HG02938 (cell line): ENCODE results near the gene MAGOH.
"Not testable (repeated sequence)": the region's sequence is repeated elsewhere in the genome, so short reads cannot be mapped to it uniquely, and the experiment has no call there.

Experiments
- ATAC-seq: cut with Tn5 transposase; IDR thresholded peaks from one replicate; pipeline ENCODE4 v1.9.1; 2021; ENCODE audit warnings: mild to moderate bottlenecking, moderate library complexity; ENCODE audit not compliant: unreplicated experiment

MAGOH gene

DNA sequence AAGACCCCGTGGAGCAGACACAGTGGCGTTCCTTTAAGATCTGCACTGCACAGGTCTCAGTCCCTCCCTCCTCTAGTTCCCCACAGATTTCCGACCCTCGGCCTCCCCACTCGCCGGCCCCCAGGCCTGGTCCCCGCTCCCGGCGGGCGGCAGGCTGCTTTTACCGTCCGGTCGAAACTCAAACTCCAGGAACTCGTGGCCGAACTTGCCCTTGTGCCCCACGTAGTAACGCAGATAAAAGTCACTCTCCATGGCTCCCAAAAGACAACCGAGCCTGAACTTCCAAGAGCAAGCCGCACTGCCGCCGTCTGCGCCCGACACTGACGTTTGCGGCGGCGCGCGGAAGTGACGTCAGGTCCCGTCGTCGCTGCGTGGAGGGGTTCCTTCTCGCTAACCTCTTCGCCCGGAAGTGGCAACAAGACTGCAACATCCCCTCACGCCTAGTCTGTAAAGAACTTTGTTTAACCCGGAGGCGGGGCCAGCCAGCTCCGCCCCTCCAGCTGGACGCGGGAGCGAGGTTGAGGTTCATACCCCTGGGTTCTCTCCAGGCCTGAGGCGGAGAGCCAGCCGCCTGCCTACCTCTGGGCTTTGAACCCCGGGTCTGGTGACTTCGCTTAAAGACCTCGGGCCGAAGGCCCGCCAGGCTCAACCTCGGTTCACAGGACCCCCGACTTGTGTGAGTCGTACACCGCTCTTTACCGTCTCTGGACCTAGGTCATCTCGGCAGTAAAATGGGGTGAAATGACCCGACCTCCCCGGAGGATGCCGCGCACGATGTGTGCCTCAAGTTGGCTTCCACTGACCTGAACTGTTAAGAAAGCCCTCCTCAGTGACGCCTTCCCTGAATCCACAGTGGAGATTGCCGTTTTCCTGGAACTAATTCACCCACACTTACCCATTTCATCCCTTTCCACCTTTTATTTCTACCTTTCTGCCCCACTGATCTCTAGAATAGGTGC is at the start of gene MAGOH:
TSS of gene MAGOH (minus strand) at position 322 of the 959 bp plus-strand sequence. CDS start at position 252, 70 bp downstream.
- peak; percentile 97 for ATAC-seq

DNA sequence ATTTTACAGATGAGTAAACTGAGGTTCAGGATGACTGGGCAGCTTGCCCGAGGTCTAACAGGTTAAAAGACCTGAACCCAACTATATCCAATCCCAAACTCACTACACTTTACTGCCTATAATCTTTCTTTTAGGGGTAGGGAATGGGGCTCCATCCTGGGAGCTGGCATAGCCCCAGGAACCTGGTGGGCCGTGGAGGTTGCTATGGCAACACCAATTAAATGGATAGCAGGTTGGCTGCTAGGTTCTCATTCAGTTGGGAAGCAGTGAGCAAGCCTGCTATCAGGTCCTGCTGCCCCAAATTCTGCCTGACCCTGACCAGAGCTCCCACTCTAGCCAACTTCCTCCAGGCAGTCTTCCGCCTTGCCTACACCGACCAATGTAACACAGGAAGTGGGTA is 48.6 kb upstream of the MAGOH start:
- ATAC-seq = no peak

DNA sequence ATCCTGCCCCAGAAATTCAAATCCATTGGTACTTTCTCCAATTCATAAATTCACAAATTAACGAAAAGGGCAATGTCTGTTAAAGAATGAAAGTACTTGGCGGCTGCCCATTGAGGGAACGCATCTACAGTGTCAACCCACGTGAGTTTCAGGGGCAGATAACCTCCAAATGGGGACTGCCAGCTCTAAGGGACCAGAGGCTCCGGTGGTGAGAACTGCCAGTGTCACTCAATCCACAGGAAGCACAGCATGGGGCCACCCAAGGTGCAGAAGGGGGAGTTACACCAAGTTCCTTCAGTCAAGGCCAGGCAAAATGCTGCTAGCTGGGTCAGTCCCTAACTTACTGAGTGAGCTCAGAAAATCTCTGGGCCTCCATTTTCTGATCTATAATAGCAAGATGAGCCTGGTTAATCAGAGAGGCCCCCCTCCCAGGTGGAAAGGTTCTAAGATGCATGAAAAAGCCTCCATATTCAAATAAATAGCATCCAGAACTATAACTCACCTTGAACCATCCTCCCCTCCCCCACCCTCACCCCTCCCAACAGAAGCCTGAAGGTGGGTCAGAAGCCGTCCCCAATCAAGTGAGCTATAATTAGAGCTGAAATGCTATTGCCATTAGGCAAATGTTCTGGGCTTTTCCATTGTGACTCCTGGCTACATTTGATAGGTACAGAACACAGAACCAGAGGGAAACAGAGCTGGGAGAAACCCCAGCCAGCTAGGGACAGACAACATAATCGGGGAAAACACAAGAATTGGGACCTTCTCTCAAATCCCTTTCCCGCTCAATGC is 47.8 kb upstream of the MAGOH start:
- ATAC-seq = no peak

DNA sequence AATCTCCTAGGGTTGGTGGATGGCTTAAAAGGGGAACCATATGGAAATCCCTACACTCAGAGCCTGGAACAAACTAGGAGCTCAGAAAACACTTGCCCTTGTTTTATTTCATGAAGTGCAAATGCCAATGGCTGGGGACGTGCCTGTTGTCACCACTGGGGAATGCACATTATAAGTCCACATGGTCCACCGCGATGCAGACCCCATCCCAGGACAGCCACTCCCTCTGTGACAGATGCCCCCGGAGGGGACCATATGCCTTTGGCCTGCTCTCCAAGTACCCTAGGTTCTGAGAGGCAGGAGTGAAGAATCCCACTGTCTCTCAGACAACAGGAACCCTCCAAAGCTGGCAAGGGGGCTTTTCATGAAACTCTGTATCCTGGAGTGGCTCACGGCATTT is 47.2 kb upstream of the MAGOH start:
- ATAC-seq = no peak

DNA sequence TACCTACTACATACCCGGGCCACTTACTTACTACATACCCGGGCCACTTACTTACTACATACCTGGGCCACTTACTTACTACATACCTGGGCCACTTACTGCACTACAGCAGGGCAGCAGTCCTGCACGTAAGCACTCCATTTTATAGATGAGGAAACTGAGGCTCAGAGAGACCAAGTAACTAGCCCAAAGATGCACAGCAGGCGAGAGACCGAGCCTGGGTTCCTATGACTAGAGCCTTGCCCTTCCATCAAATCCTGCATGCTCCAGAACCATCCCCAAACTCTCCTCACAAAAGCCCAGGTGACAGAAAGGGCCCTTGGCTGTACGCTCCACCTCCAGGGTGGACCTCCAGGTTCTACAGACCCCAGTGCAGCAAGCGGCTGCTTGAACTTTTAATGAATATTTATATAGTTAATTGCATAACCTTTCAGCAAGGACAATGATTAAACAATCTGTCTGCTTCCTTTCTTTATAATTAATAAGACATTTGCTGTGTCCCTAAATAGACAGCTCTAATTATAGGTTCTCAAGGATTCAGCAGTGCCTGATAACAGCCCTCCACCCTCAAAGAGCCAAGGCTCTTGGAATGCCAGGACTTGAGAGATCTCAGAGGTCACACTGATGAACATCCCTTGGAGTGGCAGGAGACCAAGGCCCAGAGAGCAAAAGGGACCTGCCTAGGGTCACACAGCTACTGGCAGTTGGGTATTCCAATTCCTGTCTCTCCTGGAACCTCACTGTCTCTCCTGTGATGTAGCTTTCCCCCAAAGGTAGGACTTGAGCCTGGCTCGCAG is 46.1 kb upstream of the MAGOH start:
- ATAC-seq = no peak

DNA sequence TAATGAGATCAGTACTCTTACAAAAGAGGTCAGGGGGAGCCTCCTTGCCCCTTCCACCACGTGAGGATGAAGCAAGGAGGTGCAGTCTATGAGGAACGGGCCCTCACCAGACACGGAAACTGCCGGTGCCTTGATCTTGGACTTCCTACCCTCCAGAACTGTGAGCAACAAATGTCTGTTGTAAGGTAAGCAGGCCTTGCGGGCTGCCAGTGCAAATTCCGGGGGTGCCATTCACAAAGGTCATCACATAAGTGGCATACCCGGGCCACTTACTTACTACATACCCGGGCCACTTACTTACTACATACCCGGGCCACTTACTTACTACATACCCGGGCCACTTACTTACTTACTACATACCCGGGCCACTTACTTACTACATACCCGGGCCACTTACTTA is 44.8 kb upstream of the MAGOH start:
- ATAC-seq = not testable (repeated sequence)

DNA sequence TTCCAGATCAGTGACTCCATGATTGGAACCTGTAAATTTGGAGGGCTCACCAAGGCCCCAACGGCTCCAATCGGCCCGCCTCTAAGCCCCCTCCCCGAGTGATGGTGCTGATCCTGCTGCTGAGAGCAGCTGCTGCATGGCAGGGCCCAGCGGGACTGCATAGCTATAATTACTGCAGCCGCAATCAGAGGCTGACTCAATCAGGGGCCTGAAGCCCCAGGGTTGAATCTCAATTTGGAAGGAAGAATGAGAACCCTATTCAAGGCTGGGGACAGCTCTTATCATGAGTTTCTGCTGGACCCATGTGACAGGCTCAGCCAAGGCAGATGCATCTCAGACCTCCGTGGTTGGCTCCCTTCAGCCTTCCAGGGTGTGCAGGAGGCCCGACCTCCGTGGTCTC is 42.8 kb upstream of the MAGOH start:
- no peak for ATAC-seq

DNA sequence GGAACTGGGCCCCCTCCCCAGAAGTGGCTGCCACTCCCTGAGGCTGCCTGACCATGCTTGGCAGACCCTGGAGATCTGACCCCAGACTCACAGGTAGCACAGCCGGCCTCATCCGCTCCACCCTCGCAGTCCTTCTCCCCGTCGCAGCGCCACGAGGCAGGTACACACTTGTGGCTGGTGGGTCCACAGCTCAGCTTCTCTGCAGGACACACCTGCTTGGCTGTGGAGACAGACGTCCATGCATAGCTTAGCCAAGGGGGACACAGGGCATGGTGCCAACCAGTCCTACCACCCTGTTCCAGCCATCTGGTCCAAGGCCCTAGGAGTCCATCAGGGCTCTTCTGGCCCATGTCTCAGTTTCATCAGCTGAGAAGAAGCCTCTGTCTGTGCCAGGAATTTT is 42.2 kb upstream of the MAGOH start:
- no peak for ATAC-seq

DNA sequence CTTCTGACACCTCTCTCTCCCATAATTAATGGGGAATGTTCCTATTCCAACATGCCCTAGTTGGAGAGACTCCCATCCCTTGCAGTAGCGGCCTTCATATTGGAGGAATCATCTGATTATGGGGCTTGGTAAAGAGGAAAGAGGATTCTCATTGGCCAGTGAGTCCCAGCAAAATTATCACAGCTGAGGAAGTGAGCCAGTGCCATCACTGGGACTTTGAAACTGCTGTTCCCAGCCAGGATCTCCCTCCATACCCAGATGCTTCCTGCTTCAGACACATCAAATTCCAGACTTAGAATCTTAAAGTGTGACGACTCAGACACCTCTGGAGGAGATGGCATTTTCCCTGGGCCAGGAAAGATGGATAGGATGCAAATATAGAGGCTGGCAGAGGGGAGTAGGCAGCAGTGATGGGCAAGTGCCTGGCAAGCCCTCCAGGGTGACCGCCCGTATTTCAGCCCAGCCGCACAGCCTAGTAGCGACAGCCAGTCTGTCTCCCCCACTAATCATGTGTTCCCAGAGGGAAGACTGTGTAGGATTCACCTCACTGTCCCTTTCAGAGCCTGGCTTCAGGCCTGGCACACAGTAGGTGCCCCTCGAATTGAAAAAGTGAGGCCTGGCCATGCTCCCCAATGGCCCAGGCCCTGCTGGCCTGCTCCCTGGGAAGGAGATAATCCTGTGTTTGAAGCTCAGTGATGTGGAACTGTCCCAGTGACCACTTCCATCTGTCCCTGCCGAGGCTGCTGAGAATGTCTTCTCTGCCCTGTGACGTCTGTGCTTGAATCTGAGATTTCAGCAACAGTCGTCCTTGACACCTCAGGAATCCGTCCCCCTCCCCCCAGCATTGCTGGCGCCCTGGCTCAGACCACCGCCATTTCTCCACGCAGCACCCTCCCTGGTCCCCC is 41.2 kb upstream of the MAGOH start:
- no peak for ATAC-seq

DNA sequence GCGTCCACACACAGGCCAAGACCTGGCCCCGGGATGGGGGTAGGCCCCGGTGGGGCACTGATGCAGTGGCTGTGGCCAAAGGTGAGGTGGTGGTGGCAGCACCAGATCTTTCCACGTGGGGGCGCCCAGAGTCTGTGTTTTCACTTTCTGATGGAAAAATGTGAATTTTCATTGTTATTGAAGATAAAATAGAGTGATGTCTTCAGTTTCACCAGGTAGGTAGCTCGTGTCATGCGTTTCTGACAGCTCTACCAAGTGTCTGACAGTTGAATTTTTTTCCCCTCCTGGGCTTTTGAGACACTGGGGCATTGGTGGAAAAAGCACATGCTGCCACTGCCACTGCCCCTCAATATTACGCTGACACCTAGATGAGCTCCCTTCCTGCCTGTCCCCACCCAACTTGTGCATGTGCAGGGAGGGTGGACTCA is 40.0 kb upstream of the MAGOH start:
- ATAC-seq = no peak

DNA sequence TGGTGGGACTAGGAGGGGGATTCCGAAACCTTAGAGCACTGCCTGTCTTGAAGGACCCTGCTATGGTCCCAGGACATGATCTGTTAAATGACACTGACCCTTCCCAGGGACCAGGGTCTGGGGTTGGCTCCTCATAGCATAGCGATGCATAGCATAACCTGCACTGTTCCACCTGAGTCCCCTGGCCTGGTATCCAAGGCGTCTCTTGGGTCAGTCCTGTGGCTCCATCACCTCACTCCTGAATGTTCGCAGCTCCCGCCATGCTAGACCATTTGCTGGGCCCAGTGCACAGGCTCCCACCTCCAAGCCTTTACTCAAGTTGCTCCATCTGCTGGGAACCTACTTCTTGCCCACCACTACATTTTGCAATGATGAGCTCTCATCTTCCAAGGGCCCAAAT is 39.0 kb upstream of the MAGOH start:
- no peak for ATAC-seq

DNA sequence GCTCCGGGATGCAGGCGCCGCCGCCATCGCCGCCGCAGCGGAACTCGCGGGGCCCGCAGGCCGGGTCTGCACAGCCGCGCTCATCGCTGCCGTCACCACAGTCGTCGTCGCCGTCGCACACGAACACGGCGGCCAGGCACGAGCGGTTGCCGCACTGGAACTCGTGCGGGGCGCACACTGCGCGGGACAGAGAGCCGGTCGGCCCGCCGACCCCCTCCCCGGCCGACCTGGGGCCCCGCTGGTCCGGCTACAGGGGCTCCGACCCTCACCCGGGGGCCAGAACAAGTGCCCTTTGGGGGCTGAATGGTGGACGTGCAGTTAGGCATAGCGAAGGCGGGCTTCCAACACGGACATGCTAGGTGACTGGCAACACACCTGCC is 38.6 kb upstream of the MAGOH start:
- ATAC-seq = no peak

DNA sequence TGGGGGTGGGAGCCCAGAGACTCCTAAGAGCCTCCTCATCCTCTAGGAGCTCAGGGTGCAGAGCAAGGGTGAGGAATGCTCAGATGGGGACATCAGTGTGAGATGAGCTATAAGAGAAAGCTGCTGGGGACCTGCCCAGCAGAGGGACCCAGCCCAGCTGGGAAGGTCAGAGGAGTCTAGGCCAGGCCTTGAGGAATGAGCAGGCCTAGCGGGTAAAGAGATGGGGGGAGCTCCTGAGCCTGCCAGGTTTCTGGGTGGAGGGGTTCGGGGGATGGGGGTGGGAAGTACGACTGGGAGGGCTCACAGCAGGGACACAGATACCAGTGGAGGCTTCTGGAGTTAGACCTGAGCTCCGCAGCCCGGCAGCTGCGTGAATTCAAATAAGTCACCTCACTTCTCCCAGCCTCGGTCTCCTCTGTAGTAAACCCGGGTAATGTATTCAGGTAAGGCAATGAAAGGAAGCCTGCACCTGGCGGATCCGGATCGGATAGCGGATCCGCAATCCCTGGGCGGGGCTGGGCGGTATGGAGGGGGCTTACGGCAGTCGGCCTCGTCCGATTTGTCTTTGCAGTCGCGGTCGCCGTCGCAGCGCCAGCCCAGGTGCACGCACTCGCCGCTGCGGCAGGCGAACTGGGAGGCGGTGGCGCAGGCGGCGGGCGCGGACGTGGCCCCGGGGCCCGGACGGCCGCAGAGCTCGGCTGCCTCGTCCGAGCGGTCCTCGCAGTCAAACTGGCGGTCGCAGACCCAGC is 38.0 kb upstream of the MAGOH start:
- ATAC-seq = no peak

DNA sequence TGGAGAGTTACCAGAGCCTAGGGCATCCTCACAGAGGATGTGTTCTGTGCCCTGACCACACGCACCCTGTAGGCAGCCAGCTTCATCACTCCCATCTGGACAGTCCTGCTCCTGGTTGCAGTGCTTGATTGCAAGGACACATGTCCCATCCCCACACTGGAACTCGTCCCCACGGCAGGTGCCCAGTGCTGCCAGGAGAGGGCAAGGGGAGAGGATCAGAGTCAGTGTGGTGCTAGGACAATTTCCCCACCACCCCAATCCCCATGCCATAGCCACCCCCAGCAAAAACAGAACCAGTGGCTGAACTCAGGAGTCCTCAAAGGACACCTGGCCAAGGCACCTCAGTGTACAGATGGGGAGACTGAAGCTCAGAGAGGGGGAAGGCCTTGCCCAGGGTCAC is 37.2 kb upstream of the MAGOH start:
- no peak for ATAC-seq

DNA sequence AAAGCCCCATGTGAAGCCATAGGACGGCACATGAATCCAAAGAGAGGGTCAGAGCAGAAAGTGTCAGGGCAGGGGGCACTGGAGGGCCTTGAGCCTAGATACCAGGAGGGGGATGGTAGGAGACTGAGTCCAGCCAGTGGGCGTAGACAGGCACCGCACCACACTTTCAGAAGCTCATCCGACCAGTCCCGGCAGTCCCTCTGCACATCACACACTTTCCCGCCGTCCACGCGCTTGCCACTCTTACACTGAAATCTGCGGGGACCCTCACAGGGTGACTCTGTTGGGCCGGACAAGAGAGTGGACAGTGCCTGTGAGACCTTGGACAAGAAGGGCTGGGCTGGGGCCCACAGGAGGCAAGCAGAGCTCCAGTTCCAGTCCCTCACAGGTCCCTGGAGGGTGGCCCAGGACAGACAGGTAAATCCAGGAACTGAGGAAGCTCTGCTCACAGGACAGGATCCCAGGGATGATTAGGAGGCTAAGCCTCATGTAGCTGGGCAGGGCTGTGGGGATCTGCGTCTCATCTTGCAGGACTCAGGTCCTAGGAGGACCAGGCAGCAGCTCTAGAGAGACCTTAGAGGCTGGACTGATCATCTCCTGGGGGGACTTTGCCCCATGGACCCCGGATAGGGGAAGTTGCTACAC is 36.3 kb upstream of the MAGOH start:
- no peak for ATAC-seq

DNA sequence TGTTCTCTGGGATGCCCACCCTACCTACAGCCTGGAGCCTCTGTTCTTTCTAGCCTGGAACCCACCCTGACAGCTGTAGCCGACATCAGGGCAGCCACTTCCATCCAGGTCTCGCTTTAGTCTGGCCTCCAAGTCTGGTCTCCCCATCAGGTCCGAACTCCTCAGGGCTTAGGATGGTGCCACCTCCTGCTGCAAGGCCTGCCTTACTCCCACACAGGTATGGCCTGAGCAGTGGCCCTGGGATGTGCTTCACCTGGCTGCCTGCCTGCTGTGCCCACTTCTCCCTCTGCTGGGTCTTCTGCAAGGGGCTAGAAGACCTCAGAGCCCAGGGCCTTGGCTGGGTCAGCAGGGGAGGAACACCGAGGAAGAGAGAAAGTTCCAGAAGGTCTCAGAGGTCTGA is 35.7 kb upstream of the MAGOH start:
- ATAC-seq = no peak

DNA sequence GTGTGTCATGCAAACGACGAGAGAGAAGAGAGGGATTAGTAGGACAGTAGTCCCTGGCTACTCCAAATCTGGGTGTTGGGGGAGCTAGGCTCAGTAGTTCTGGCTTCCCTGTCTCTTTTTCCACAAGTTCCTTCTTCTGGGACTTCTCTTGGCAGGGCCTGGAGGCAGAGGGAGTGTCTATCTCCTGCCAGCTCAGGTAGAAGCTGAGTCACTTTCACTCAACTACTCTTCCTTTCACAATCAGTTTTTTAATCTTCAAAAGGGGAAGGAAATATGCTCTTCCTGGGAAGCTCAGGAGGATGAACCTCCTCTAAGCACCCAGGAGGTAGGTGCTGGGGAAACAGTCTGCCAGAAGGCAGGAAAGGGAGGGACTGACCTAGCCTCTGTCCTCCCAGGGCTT is 35.2 kb upstream of the MAGOH start:
- ATAC-seq = no peak

DNA sequence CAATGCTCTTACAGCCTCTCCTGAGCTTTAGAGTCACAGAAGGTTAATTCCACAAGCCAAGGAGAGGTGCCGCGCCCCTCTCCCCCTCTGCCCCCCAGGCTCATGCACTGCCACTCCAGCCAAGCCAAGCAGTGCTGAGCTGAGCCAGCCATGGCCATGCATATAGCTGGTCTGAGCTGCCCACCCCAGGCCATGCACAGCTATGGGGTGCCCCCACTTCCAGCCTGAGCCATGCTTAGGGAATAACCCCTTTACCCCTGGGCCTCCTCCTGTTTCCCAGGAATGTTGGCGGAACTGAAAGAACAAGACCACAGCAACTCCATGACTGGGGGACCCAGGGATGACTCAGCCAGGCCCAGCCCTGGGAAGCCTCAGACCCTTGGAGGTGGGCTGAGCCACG is 34.0 kb upstream of the MAGOH start:
- ATAC-seq = no peak
